Coronary artery (tissue), 2 donors: ENCODE data around the gene RUNX2.

ENCODE experiments used
- DNase-seq: peaks from one replicate; pipeline ENCODE4 v3.0.0-alpha.2; 2017; ENCODE audit warnings: low spot score
- H3K27ac ChIP-seq, 2 donors: fragments of 200-600 bp; sonication (generic); one replicate each; pipeline ENCODE4 v1.5.1; 2016 to 2019
- H3K4me3 ChIP-seq: fragments of 200-600 bp; sonication (generic); 2 replicates; pipeline ENCODE4 v1.5.1; 2016; ENCODE audit warnings: mild to moderate bottlenecking, moderate library complexity
- TF ChIP-seq, protein P1 (sequence below): fragments of 200-600 bp; sonication (generic); IDR thresholded peaks from one replicate; pipeline ENCODE4 v1.5.1; 2019; ENCODE audit warnings: antibody characterized with exemption

RUNX2 gene

DNA sequence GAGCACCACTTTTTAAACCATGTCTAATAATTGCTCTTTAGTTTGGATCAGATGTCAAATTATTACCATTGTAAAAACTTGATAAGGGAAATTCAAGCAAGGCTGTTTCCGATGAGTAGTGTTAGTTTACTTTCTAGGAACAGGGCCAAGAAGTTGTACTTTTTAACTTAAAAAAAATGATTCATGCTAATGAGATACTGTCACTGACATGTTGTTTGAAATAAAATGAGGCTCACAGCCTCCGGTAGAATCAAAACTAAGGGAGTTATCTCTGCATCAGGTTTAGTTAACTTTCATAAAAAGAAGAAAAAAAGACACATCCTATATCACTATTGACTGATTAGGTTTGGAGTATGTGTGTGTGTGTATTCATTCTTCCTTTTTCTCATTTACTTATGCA is 104.8 kb downstream of the RUNX2 start:
- TF ChIP-seq, protein P1, sequence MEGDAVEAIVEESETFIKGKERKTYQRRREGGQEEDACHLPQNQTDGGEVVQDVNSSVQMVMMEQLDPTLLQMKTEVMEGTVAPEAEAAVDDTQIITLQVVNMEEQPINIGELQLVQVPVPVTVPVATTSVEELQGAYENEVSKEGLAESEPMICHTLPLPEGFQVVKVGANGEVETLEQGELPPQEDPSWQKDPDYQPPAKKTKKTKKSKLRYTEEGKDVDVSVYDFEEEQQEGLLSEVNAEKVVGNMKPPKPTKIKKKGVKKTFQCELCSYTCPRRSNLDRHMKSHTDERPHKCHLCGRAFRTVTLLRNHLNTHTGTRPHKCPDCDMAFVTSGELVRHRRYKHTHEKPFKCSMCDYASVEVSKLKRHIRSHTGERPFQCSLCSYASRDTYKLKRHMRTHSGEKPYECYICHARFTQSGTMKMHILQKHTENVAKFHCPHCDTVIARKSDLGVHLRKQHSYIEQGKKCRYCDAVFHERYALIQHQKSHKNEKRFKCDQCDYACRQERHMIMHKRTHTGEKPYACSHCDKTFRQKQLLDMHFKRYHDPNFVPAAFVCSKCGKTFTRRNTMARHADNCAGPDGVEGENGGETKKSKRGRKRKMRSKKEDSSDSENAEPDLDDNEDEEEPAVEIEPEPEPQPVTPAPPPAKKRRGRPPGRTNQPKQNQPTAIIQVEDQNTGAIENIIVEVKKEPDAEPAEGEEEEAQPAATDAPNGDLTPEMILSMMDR, result no peak
- Histone ChIP-seq H3K27ac (no peak overlapping the region), H3K4me3 (no peak overlapping the region)
- no peak for DNase-seq

DNA sequence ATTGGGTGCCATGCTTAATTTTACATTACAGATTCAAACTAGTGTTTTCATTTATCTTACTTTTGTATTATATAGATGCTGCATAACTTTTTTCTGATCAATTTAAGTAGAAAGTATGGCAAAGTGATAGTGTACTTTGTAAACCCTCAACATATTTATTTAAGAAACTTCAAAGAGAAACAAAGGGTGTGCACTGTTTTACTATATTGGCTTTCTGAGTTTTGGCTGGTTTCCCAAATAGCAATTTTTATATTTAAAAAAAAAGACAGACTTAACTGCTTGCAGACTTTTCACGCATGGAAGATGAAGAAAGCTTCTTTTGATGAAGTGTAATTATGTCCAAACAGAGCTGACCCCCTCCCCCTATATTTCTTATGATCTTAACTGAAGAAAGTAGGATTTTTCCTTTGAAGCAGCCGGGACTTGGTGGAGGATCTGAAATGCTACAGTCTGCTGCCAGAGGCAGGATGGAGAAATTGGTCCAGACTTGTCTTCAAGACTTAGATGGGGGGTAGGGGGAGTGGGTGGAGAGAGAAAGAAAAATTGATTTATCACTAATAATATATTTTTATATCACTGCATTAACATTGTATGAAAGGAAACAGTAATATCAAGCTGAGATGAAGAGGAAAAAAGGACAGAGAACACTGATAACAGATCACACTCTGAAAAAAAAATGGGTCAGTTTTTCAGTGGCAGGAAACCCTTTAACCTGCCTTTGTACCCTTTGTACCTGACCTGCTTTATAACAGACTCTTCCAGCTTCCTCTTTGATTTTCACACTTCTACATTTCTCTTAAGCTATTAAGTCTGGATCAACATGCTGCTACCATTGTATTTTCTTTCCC is 105.6 kb downstream of the RUNX2 start:
- DNase-seq, result no peak
- TF ChIP-seq, protein P1, result no peak
- Histone ChIP-seq H3K4me3 (no peak overlapping the region), H3K27ac (no peak overlapping the region)

DNA sequence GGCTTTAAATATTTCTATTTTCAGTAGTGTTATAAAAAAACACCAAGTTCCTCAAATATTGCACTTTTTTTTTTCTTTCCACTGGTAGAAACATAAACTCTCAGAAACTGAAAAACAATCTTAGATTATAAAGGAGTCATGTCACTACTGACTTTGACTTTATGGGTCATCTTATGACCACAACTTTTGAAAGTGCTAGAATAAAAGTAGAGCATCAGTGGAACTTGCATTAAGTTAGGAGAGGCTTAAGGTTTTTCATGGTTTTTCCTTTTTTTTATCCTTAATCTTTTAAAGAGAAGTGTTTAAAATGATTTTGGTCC is 106.2 kb downstream of the RUNX2 start:
- Histone ChIP-seq H3K4me3 (no peak overlapping the region), H3K27ac (no peak overlapping the region)
- no peak for DNase-seq
- TF ChIP-seq, protein P1, result no peak

DNA sequence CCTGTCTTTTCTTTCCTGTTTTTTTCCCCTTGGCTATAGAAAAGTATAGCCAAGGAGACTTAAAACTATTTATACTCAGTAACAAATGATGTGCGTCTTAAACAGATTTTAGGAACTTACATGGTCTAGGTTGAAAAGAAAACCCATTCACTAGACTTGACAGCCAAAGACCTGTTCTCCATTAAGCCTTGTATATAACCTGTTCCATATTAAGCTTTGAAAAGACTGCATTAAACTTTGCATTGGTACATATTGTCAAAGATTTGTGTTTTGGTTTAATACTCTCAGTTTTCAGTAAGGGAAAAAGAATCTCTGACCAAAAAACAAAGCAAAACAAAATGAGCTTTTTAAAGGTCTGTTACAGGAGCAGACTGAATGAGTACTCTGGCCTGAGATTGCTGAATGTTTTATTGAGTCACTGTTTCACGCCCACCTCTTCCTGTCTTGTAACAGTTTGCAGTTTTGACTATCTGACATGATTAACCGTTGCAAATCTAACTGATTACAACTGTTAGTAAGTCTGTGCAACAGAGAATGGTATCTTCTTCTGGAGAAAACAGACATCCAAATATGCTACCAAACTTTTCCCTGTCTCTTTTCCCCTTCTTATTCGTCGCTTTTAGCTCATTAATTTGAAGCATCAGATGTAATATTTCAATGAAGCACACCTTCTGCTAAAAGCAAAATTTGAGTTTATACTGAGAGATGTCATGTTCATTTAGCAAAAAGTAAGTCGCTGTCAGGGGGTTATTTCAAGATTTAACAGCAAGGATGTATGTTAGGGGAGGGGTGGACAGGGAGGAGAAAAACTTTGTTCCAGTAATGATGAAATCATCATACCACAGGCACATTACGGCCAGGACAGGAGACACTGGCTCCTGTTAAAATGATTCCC is 108.7 kb downstream of the RUNX2 start:
- Histone ChIP-seq H3K27ac (peak overlapping the region in 1 of 2 donors; percentile 49), H3K4me3 (peak overlapping the region; percentile 23)
- TF ChIP-seq, protein P1, result no peak
- DNase-seq, result no peak

DNA sequence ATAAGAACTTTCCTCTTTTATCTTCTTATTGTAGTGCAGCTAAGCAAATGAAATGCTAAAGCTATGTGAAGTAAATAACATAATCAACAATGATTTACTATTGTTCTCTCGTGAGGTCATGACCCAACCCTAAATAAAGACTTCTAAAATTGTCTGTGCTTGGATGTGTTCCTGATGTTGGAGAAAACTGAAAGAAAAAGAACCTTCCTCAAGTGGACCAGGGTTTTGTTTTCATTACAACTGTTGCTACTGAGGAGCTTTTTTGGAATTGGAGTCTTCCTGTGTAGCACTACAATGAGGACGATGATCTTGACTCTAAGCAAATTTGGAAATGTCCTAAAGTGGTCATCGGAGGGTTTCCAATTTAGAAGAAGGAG is 109.3 kb downstream of the RUNX2 start:
- TF ChIP-seq, protein P1, result no peak
- no peak for DNase-seq
- Histone ChIP-seq H3K4me3 (peak overlapping the region; percentile 23), H3K27ac (peak overlapping the region in 1 of 2 donors; percentile 49)

DNA sequence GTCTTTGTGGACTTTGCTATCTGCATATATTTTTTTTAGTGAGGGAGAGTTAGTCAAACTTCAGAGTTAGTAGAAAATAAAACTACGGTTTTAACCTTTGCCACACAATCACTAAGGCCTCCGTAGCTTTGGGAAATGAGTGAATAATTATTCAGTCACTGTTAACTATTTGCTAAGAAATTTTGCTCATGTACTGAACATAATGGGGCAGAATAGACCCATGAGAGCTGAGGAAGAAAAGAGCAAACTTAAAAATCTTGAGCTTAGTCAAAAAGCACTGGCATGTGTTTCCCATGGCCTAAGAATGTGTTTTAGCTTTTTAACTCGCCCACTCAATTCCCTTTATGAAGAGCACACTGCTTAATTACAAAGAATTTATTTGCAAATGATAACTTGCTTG is 110.0 kb downstream of the RUNX2 start:
- H3K27ac ChIP-seq, result no peak overlapping the region
- TF ChIP-seq, protein P1, result no peak
- DNase-seq, result no peak

More for the DNA sequence above, 110.0 kb downstream of the RUNX2 start:
- no peak overlapping the region for H3K4me3 ChIP-seq
